Measurements from ENCODE around the gene TCEA2. TPM values are rescaled to one million over a fixed set of nuclear protein-coding genes. Genes with fewer than 3 reads are reported as not detected.
A peak's percentile ranks its signal among the peaks of the same experiment; 100 is the strongest.

TCEA2 gene
- total and polyA plus RNA-seq, 2 donors from 2014 or later: 53.8 to 90.9 TPM

DNA sequence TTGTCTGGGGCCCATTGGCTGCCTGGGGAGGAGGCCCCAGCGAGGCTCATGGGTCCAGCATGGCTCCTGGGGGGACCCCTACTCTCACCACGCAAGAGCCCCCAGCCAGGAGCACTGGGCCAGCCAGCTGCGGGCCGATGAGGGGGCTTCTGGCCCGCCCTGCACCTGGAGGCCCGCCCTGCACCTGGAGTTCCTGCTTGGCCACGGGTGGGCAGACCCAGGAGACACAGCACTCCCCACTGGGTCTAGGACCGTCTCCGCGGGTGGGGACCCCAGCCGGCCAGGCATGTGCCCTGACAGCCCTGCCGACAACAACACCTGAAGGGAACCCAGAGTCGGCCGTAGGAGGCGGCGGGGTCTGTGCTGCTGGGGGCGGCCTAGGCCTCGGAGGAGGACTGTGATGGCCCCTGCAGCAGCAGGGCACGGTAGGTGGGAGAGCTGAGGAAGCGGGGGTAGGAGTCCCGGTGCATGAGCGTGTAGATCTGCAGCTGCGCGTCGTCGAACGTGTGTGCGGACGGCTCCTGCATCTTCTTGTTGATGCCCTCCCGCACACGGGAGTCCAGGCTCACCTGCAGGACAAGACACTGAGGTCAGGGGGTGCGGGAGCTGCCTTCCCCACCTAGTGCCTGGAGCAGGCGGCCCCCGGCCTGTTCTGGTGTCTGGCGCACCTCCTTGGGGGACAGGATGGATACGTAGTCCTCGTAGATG is 10.6 kb downstream of the TCEA2 start:
- Histone ChIP-seq H3K4me1 (ENCODE audit: control insufficient read depth in 2 of 3, insufficient read depth in 2 of 3, low read depth in 1 of 3, low read length in 3 of 3) (peaks cover 0 to 8% (median 3%) of the 10 kb centered on the region in 3 donors), H3K4me3 (ENCODE audit: low read length in 3 of 3) (no peak overlapping the region), H3K27ac (ENCODE audit: low read depth in 2 of 2, low read length in 2 of 2) (no peak overlapping the region), H3K9me3 (ENCODE audit: control insufficient read depth in 2 of 3, insufficient read depth in 1 of 3, low read length in 3 of 3) (no peaks in the 10 kb centered on the region), H3K9ac (ENCODE audit: low read length in 3 of 3) (no peak overlapping the region), H3K36me3 (ENCODE audit: control insufficient read depth in 2 of 3, insufficient read depth in 3 of 3, low read length in 3 of 3) (no peaks in the 10 kb centered on the region), H3K27me3 (ENCODE audit: control insufficient read depth, insufficient read depth, low read length) (no peaks in the 10 kb centered on the region)
- DNase-seq (peak in 1 of 5 donors; percentile 70), FAIRE-seq (no peak)
- no peak for TF ChIP-seq CTCF (IDR thresholded peaks at IDR 0.05; ENCODE audit: borderline replicate concordance, extremely low read depth, insufficient read depth)
- intact Hi-C loops (cut with DNase I): no loop called here

GRCh38 chr20:64074184-64074789 is 11.3 kb downstream of the TCEA2 start:
- Histone ChIP-seq H3K36me3 (ENCODE audit: control insufficient read depth in 2 of 3, insufficient read depth in 3 of 3, low read length in 3 of 3) (no peaks in the 10 kb centered on the region), H3K4me1 (ENCODE audit: control insufficient read depth in 2 of 3, insufficient read depth in 2 of 3, low read depth in 1 of 3, low read length in 3 of 3) (peaks cover 0 to 14% (median 3%) of the 10 kb centered on the region in 3 donors), H3K27ac (ENCODE audit: low read depth in 2 of 2, low read length in 2 of 2) (no peak overlapping the region), H3K27me3 (ENCODE audit: control insufficient read depth, insufficient read depth, low read length) (no peaks in the 10 kb centered on the region), H3K9me3 (ENCODE audit: control insufficient read depth in 2 of 3, insufficient read depth in 1 of 3, low read length in 3 of 3) (no peaks in the 10 kb centered on the region), H3K9ac (ENCODE audit: low read length in 3 of 3) (no peak overlapping the region), H3K4me3 (ENCODE audit: low read length in 3 of 3) (no peak overlapping the region)
- no peak for DNase-seq
- no peak for TF ChIP-seq CTCF (IDR thresholded peaks at IDR 0.05; ENCODE audit: borderline replicate concordance, extremely low read depth, insufficient read depth)
- FAIRE-seq: no peak
- intact Hi-C loops (cut with DNase I): no loop called here

- H3K4me3 ChIP-seq (ENCODE audit: low read length in 3 of 3): no peak overlapping the region
- FAIRE-seq: no peak
- no peaks in the 10 kb centered on the region for H3K9me3 ChIP-seq (ENCODE audit: control insufficient read depth in 2 of 3, insufficient read depth in 1 of 3, low read length in 3 of 3)
- H3K9ac ChIP-seq (ENCODE audit: low read length in 3 of 3): no peak overlapping the region
- intact Hi-C loops (cut with DNase I): no loop called here
- no peaks in the 10 kb centered on the region for H3K27me3 ChIP-seq (ENCODE audit: control insufficient read depth, insufficient read depth, low read length)
- peaks cover 0 to 15% (median 3%) of the 10 kb centered on the region in 3 donors for H3K4me1 ChIP-seq (ENCODE audit: control insufficient read depth in 2 of 3, insufficient read depth in 2 of 3, low read depth in 1 of 3, low read length in 3 of 3)
- no peak for DNase-seq
- H3K36me3 ChIP-seq (ENCODE audit: control insufficient read depth in 2 of 3, insufficient read depth in 3 of 3, low read length in 3 of 3): no peaks in the 10 kb centered on the region
- H3K27ac ChIP-seq (ENCODE audit: low read depth in 2 of 2, low read length in 2 of 2): no peak overlapping the region
- TF ChIP-seq CTCF (IDR thresholded peaks at IDR 0.05; ENCODE audit: borderline replicate concordance, extremely low read depth, insufficient read depth): no peak
Observed at GRCh38 chr20:64074963-64075362, 12.0 kb downstream of the TCEA2 start.

All from kidney (tissue), 14 donors.